Measurements from ENCODE around the gene PSMC3IP. TPM values are rescaled to one million over a fixed set of nuclear protein-coding genes. Genes with fewer than 3 reads are reported as not detected.
"Not testable (repeated sequence)": the region's sequence is repeated elsewhere in the genome, so short reads cannot be mapped to it uniquely, and the experiment has no call there.

PSMC3IP gene
- total and polyA plus RNA-seq, 2 experiments from 2014 or later: 1.9 to 3.7 TPM

- TF ChIP-seq CTCF (IDR thresholded peaks at IDR 0.05; ENCODE audit: poor library complexity) (peak; percentile 59), EZH2 (IDR thresholded peaks at IDR 0.05; ENCODE audit: borderline replicate concordance) (no peak)
- Histone ChIP-seq H3K36me3 (replicated peaks; ENCODE audit: insufficient read depth, low read depth) (no peaks in the 10 kb centered on the region), H3K4me1 (ENCODE audit: insufficient read depth) (peaks cover 7% of the 10 kb centered on the region), H3K79me2 (no peaks in the 10 kb centered on the region), H3K9me3 (ENCODE audit: low read depth) (no peaks in the 10 kb centered on the region), H2AFZ (peak overlapping the region; percentile 24), H3K27me3 (no peaks in the 10 kb centered on the region), H3K4me2 (peak overlapping the region; percentile 79), H4K20me1 (ENCODE audit: insufficient read depth, poor library complexity, severe bottlenecking) (no peaks in the 10 kb centered on the region), H3K4me3 (peak overlapping the region; percentile 51), H3K9me2 (replicated peaks; ENCODE audit: insufficient read depth) (no peaks in the 10 kb centered on the region), H3K27ac (no peak overlapping the region)
- DNase-seq (ENCODE audit: low spot score): peak; percentile 92
- WGBS (ENCODE audit: low lambda C conversion rate, missing lambda C conversion rate): 13% methylated on average over 46 of the region's 74 CpGs
These were observed 29.3 kb downstream of the PSMC3IP start for GRCh38 chr17:42548070-42548837.

GRCh38 chr17:42547698-42548069 lies 29.8 kb downstream of the PSMC3IP start:
- WGBS (ENCODE audit: low lambda C conversion rate, missing lambda C conversion rate): 94% methylated on average over 14 of the region's 14 CpGs
- no peak for TF ChIP-seq EZH2phosphoT487 (IDR thresholded peaks at IDR 0.05; ENCODE audit: low read depth, severe bottlenecking, unreplicated experiment)
- TF ChIP-seq EZH2 (IDR thresholded peaks at IDR 0.05; ENCODE audit: borderline replicate concordance): no peak
- no peak for TF ChIP-seq CTCF (IDR thresholded peaks at IDR 0.05; ENCODE audit: poor library complexity)
- Histone ChIP-seq H3K27me3 (no peaks in the 10 kb centered on the region), H3K4me2 (peak overlapping the region; percentile 79), H3K4me3 (no peak overlapping the region), H3K27ac (no peak overlapping the region), H3K9me3 (ENCODE audit: low read depth) (no peaks in the 10 kb centered on the region), H3K9me2 (replicated peaks; ENCODE audit: insufficient read depth) (no peaks in the 10 kb centered on the region), H3K79me2 (no peaks in the 10 kb centered on the region), H3K4me1 (ENCODE audit: insufficient read depth) (peaks cover 7% of the 10 kb centered on the region), H3K36me3 (replicated peaks; ENCODE audit: insufficient read depth, low read depth) (no peaks in the 10 kb centered on the region), H4K20me1 (ENCODE audit: insufficient read depth, poor library complexity, severe bottlenecking) (no peaks in the 10 kb centered on the region), H2AFZ (no peak overlapping the region)
- no peak for DNase-seq (ENCODE audit: low spot score)

- Histone ChIP-seq H4K20me1 (ENCODE audit: insufficient read depth, poor library complexity, severe bottlenecking) (no peaks in the 10 kb centered on the region), H3K27me3 (no peaks in the 10 kb centered on the region), H3K79me2 (no peaks in the 10 kb centered on the region), H3K4me3 (no peak overlapping the region), H3K9me2 (replicated peaks; ENCODE audit: insufficient read depth) (no peaks in the 10 kb centered on the region), H3K4me2 (no peak overlapping the region), H2AFZ (no peak overlapping the region), H3K9me3 (ENCODE audit: low read depth) (no peaks in the 10 kb centered on the region), H3K36me3 (replicated peaks; ENCODE audit: insufficient read depth, low read depth) (no peaks in the 10 kb centered on the region), H3K27ac (no peak overlapping the region), H3K4me1 (ENCODE audit: insufficient read depth) (peaks cover 7% of the 10 kb centered on the region)
- no peak for DNase-seq (ENCODE audit: low spot score)
- 95% methylated on average over 21 of the region's 23 CpGs for WGBS (ENCODE audit: low lambda C conversion rate, missing lambda C conversion rate)
- no peak for TF ChIP-seq EZH2 (IDR thresholded peaks at IDR 0.05; ENCODE audit: borderline replicate concordance)
- TF ChIP-seq CTCF (IDR thresholded peaks at IDR 0.05; ENCODE audit: poor library complexity): no peak
- no peak for TF ChIP-seq EZH2phosphoT487 (IDR thresholded peaks at IDR 0.05; ENCODE audit: low read depth, severe bottlenecking, unreplicated experiment)
These were observed 30.5 kb downstream of the PSMC3IP start for GRCh38 chr17:42547001-42547461.

GRCh38 chr17:42545755-42546505 lies 31.6 kb downstream of the PSMC3IP start:
- DNase-seq (ENCODE audit: low spot score); H3K27me3 ChIP-seq; H3K36me3 ChIP-seq (replicated peaks; ENCODE audit: insufficient read depth, low read depth); H3K9me2 ChIP-seq (replicated peaks; ENCODE audit: insufficient read depth); H3K4me2 ChIP-seq; H2AFZ ChIP-seq; H3K4me3 ChIP-seq; H3K27ac ChIP-seq; H3K9me3 ChIP-seq (ENCODE audit: low read depth); H3K79me2 ChIP-seq; H4K20me1 ChIP-seq (ENCODE audit: insufficient read depth, poor library complexity, severe bottlenecking): not testable (repeated sequence)
- 85% methylated on average over 9 of the region's 9 CpGs for WGBS (ENCODE audit: low lambda C conversion rate, missing lambda C conversion rate)
- H3K4me1 ChIP-seq (ENCODE audit: insufficient read depth): peaks cover 10% of the 10 kb centered on the region

Data from hepatocyte (in vitro differentiated cells).